Kasumi-1 (cell line): Measurements from ENCODE around the gene FOXF1.

Experiments
- DNase-seq, 2 experiments: peaks; one replicate each; lab custom pipeline; 2025; lab: John Stamatoyannopoulos, UW

Gene FOXF1

GRCh38 chr16:86505185-86505898 lies 5.0 kb upstream of the FOXF1 start:
- DNase-seq = no peak

GRCh38 chr16:86505899-86506864 lies 4.1 kb upstream of the FOXF1 start:
- no peak for DNase-seq

GRCh38 chr16:86507173-86508027 lies 2.9 kb upstream of the FOXF1 start:
- no peak for DNase-seq

GRCh38 chr16:86508028-86508946 lies 2.0 kb upstream of the FOXF1 start:
- no peak for DNase-seq

GRCh38 chr16:86508947-86509758 lies 1.2 kb upstream of the FOXF1 start:
- no peak for DNase-seq

- no peak for DNase-seq
Observed at GRCh38 chr16:86509759-86510464, 415 bp upstream of the FOXF1 start.

GRCh38 chr16:86511317-86512161 lies 1.2 kb downstream of the FOXF1 start:
- DNase-seq = no peak

- DNase-seq = no peak
Observed at GRCh38 chr16:86512301-86512859, 2.1 kb downstream of the FOXF1 start.

- DNase-seq = no peak
Observed at GRCh38 chr16:86512860-86513470, 2.6 kb downstream of the FOXF1 start.

GRCh38 chr16:86513471-86514277 lies 3.3 kb downstream of the FOXF1 start:
- DNase-seq = no peak

GRCh38 chr16:86514481-86515376 lies 4.4 kb downstream of the FOXF1 start:
- no peak for DNase-seq

- no peak for DNase-seq
Observed at GRCh38 chr16:86515413-86515776, 5.1 kb downstream of the FOXF1 start.

- DNase-seq = no peak
Observed at GRCh38 chr16:86515777-86516622, 5.7 kb downstream of the FOXF1 start.

- no peak for DNase-seq
Observed at GRCh38 chr16:86516623-86517003, 6.3 kb downstream of the FOXF1 start.

- DNase-seq = no peak
Observed at GRCh38 chr16:86517033-86517432, 6.7 kb downstream of the FOXF1 start.
